Adrenal gland (tissue), 19 donors: Measurements from ENCODE around the gene EML6. TPM values are rescaled to one million over a fixed set of nuclear protein-coding genes. Genes with fewer than 3 reads are reported as not detected.

Source experiments
- DNase-seq, 7 donors: peaks; one replicate each; pipeline ENCODE4 v3.0.0-alpha.2; 2019 to 2020
- H3K27ac ChIP-seq, 5 donors: fragments of 200-600 bp; sonication (generic) in 4 of 5; 1 replicate in 3 of 5; 2 replicates in 2 of 5; pipeline versions ENCODE4 v1.5.1 to v1.8.0; 2016 to 2020; ENCODE audit warnings: mild to moderate bottlenecking in 1 of 5
- H3K27me3 ChIP-seq: fragments of 200-600 bp; 2 replicates; pipeline ENCODE4 v1.8.0; 2021
- H3K36me3 ChIP-seq, 2 donors: fragments of 200-600 bp; replicated peaks in 1 of 2; 1 replicate in 1 of 2; 2 replicates in 1 of 2; pipeline versions ENCODE4 v1.5.1 to v1.8.0; 2018 to 2022
- H3K4me1 ChIP-seq, 2 donors: fragments of 200-600 bp; replicated peaks in 1 of 2; 1 replicate in 1 of 2; 2 replicates in 1 of 2; pipeline versions ENCODE4 v1.5.1 to v1.8.0; 2018 to 2021
- H3K4me3 ChIP-seq, 4 donors: fragments of 200-600 bp; sonication (generic) in 3 of 4; one replicate each; pipeline ENCODE4 v1.5.1; 2016 to 2018
- H3K9me3 ChIP-seq, 3 donors: fragments of 200-600 bp; sonication (generic) in 1 of 3; replicated peaks in 1 of 3; 1 replicate in 2 of 3; 2 replicates in 1 of 3; pipeline versions ENCODE4 v1.5.1 to v1.8.0; 2016 to 2021
- CTCF ChIP-seq, 6 experiments: fragments of 450-650 bp in 4 of 6; fragments of 200-600 bp in 2 of 6; sonication (generic) in 1 of 6; IDR thresholded peaks; 1 replicate in 5 of 6; 2 replicates in 1 of 6; pipeline versions ENCODE4 v1.5.1 to v1.8.0; 2016 to 2021; ENCODE audit warnings: antibody characterized with exemption in 6 of 6, mild to moderate bottlenecking in 2 of 6, moderate library complexity in 1 of 6
- POLR2A ChIP-seq, 2 donors: fragments of 450-650 bp; IDR thresholded peaks; one replicate each; pipeline ENCODE4 v1.6.1; 2017; ENCODE audit warnings: antibody characterized with exemption in 2 of 2, mild to moderate bottlenecking in 2 of 2, moderate library complexity in 1 of 2
- WGBS, 4 donors: extraction: QIAGEN DNeasy Blood & Tissue Kit in 2 of 4; methylation state at CpG; one replicate each; pipeline versions ENCODE4 v1.1.5 to v1.1.7; 2013 to 2017; 5-methylcytosine and 5-hydroxymethylcytosine counted together
- intact Hi-C, 2 donors: fragments of 100-400 bp; cut with DNase I; formaldehyde crosslinking; loops; one replicate each; pipeline versions ENCODE4 v1.14.1 to v1.15.0; 2022 to 2023
- long read RNA-seq, 10 donors: library from polyadenylated mRNA in 3 of 10; unstranded in 2 of 10; stranded (forward) in 1 of 10; transcript quantifications; one replicate each; pipeline ENCODE4 v2.0.0 and lab custom pipeline, GENCODE V29; 2021 to 2026
- polyA plus RNA-seq, 3 donors: library from polyadenylated mRNA; stranded (reverse); fragments of 200-250 nt in 2 of 3; fragments of 350-450 nt in 1 of 3; fragmentation: Illumina TruSeq in 1 of 3; extraction: RNeasy Lipid Tissue Mini Kit (QIAGEN cat#74804) in 1 of 3; gene quantifications; one replicate each; pipeline ENCODE4 v1.2.3, GENCODE V29; 2013 to 2014
- total RNA-seq, 9 donors: library from RNA; depleted of rRNA in 4 of 9; stranded (reverse); fragments of >200 nt in 4 of 9; fragments of 120-200 nt in 1 of 9; fragmentation: NEBNext Ultra II Directional in 1 of 9; extraction: Animal tissue kit (Norgen Biotek cat#: 25700) in 1 of 9; gene quantifications; one replicate each; pipeline versions ENCODE4 v1.1.0 to v1.2.4, GENCODE V29; 2013 to 2023
- donor health status: healthy with polysubstance abuse.
- donor health status: Bipolar disorder and iron deficiency.
- donor health status: DM: yes; HTN: yes; CAD: no.
- donor health status: DM: no; HTN: no; CAD: no.
- donor health status: DM: no; HTN: no; CAD: no.
- donor health status: DM: yes; HTN: yes; CAD: no.

Gene EML6
- total RNA-seq (10 to 100 TPM in 7 of 9 donors, 1 to 10 TPM in 2; 6.5 to 19.3 (median 11.6) TPM), polyA plus RNA-seq (10 to 100 TPM in 1 of 3 donors, 1 to 10 TPM in 2; 6.0 to 10.9 (median 6.2) TPM)
- long read RNA-seq, donor 1, result 0 reads
- long read RNA-seq, donor 2, result 0 reads
- long read RNA-seq, donor 3, result 0 reads
- long read RNA-seq, donor 4, result 0 reads
- long read RNA-seq, donor 5, partial matches to known transcripts, result 4 of 9 reads
- long read RNA-seq, donor 5, other reads (novel, unspliced or antisense), result 5 of 9 reads
- long read RNA-seq, donor 6, partial matches to known transcripts, result 0 of 2 reads
- long read RNA-seq, donor 6, other reads (novel, unspliced or antisense), result 2 of 2 reads
- long read RNA-seq, donor 7, result 0 reads
- long read RNA-seq, donor 8, result 0 reads
- long read RNA-seq, donor 9, partial matches to known transcripts, result 202 of 213 reads
- long read RNA-seq, donor 9, other reads (novel, unspliced or antisense), result 11 of 213 reads
- long read RNA-seq, donor 10, partial matches to known transcripts, result 0 of 1 reads
- long read RNA-seq, donor 10, other reads (novel, unspliced or antisense), result 0 of 1 reads

- Histone ChIP-seq H3K9me3 (no peaks in the 10 kb centered on the region), H3K4me1 (peaks cover 6 to 8% of the 10 kb centered on the region in 2 donors), H3K27me3 (no peaks in the 10 kb centered on the region), H3K27ac (peak within 1 kb of the TSS; percentile 75 to 97 (median 88)), H3K36me3 (no peaks in the 10 kb centered on the region), H3K4me3 (peak within 1 kb of the TSS; percentile 16 to 87 (median 60))
- TF ChIP-seq POLR2A (IDR thresholded peaks at IDR 0.05) (peak; percentile 63 to 94), CTCF (IDR thresholded peaks at IDR 0.05) (peak in 5 of 6 experiments; percentile 11 to 41 (median 31))
- DNase-seq, result peak; percentile 99 to 100 (median 99)
- intact Hi-C loops, result loop anchor here in 1 of 2 donors (10.0 kb wide), 1 partner anchor 111 kb away; no protein-coding TSS in a partner anchor
- WGBS, 4 donors, result 0 to 1% (median 1%) methylated on average over 14 to 90 of the region's 90 CpGs
Observed at GRCh38 chr2:54723131-54723995, at the start of gene EML6. Gene EML6 (plus strand): TSS chr2:54723662. CDS start chr2:54725062, 1,400 bp downstream.

GRCh38 chr2:54675281-54675680 is 48.2 kb upstream of the EML6 start:
- Histone ChIP-seq H3K27ac (peak overlapping the region in 1 of 5 donors; percentile 47), H3K9me3 (no peaks in the 10 kb centered on the region), H3K4me3 (no peak overlapping the region), H3K27me3 (no peaks in the 10 kb centered on the region), H3K36me3 (peaks cover 0 to 11% of the 10 kb centered on the region in 2 donors), H3K4me1 (peaks cover 18 to 36% of the 10 kb centered on the region in 2 donors)
- intact Hi-C loops, result no loop called here
- TF ChIP-seq CTCF (IDR thresholded peaks at IDR 0.05) (no peak), POLR2A (IDR thresholded peaks at IDR 0.05) (no peak)
- WGBS, 4 donors, result 79 to 92% (median 84%) methylated on average over 8 of the region's 8 CpGs
- no peak for DNase-seq

- Histone ChIP-seq H3K4me1 (peaks cover 18 to 40% of the 10 kb centered on the region in 2 donors), H3K27me3 (no peaks in the 10 kb centered on the region), H3K36me3 (peaks cover 0 to 6% of the 10 kb centered on the region in 2 donors), H3K27ac (peak overlapping the region in 1 of 5 donors; percentile 47), H3K4me3 (no peak overlapping the region), H3K9me3 (no peaks in the 10 kb centered on the region)
- peak; percentile 75 to 90 (median 86) for DNase-seq
- intact Hi-C loops, result no loop called here
- TF ChIP-seq POLR2A (IDR thresholded peaks at IDR 0.05) (no peak), CTCF (IDR thresholded peaks at IDR 0.05) (no peak)
- 26 to 54% (median 39%) methylated on average over 10 to 11 of the region's 11 CpGs for WGBS, 4 donors
Observed at GRCh38 chr2:54675738-54676137, 47.7 kb upstream of the EML6 start.

- Histone ChIP-seq H3K4me3 (no peak overlapping the region), H3K4me1 (peaks cover 18 to 40% of the 10 kb centered on the region in 2 donors), H3K27me3 (no peaks in the 10 kb centered on the region), H3K27ac (no peak overlapping the region), H3K36me3 (no peaks in the 10 kb centered on the region), H3K9me3 (no peaks in the 10 kb centered on the region)
- TF ChIP-seq POLR2A (IDR thresholded peaks at IDR 0.05) (no peak), CTCF (IDR thresholded peaks at IDR 0.05) (no peak)
- intact Hi-C loops, result no loop called here
- WGBS, 4 donors, result 75 to 80% (median 77%) methylated on average over 2 of the region's 2 CpGs
- no peak for DNase-seq
Observed at GRCh38 chr2:54676656-54677055, 46.8 kb upstream of the EML6 start.
